Pons (tissue), 1 donor: ENCODE results near the gene PDP2.

Experiments
- DNase-seq: peaks from one replicate; pipeline ENCODE4 v3.0.0-alpha.2; 2016; ENCODE audit warnings: low spot score

Gene PDP2

GRCh38 chr16:66903544-66904427 lies 23.5 kb downstream of the PDP2 start:
- no peak for DNase-seq

- DNase-seq = no peak
These were observed 24.1 kb downstream of the PDP2 start for GRCh38 chr16:66904428-66904845.

- DNase-seq = no peak
These were observed 24.7 kb downstream of the PDP2 start for GRCh38 chr16:66904846-66905632.

- no peak for DNase-seq
These were observed 25.6 kb downstream of the PDP2 start for GRCh38 chr16:66905633-66906539.

GRCh38 chr16:66906916-66907836 lies 26.9 kb downstream of the PDP2 start:
- no peak for DNase-seq

GRCh38 chr16:66908116-66908515 lies 27.8 kb downstream of the PDP2 start:
- DNase-seq = no peak

- DNase-seq = no peak
These were observed 28.6 kb downstream of the PDP2 start for GRCh38 chr16:66908762-66909559.

GRCh38 chr16:66910175-66910940 lies 30.0 kb downstream of the PDP2 start:
- no peak for DNase-seq

GRCh38 chr16:66911112-66911511 lies 30.8 kb downstream of the PDP2 start:
- DNase-seq = no peak

- no peak for DNase-seq
These were observed 31.5 kb downstream of the PDP2 start for GRCh38 chr16:66911801-66912200.

- DNase-seq = no peak
These were observed 32.8 kb downstream of the PDP2 start for GRCh38 chr16:66913081-66913480.

GRCh38 chr16:66913711-66914110 lies 33.4 kb downstream of the PDP2 start:
- DNase-seq = no peak

GRCh38 chr16:66914541-66914940 lies 34.2 kb downstream of the PDP2 start:
- DNase-seq = no peak

GRCh38 chr16:66915041-66915440 lies 34.7 kb downstream of the PDP2 start:
- no peak for DNase-seq

- no peak for DNase-seq
These were observed 36.2 kb downstream of the PDP2 start for GRCh38 chr16:66916518-66916917.

GRCh38 chr16:66917741-66918140 lies 37.4 kb downstream of the PDP2 start:
- DNase-seq = no peak

GRCh38 chr16:66918355-66918754 lies 38.0 kb downstream of the PDP2 start:
- DNase-seq = no peak

- DNase-seq = no peak
These were observed 38.7 kb downstream of the PDP2 start, which contains the start of gene CDH16 for GRCh38 chr16:66918803-66919568. Gene CDH16, minus strand, starts transcription at chr16:66918885. Its CDS starts 820 bp downstream, at chr16:66918065.
